Left ventricle myocardium inferior (tissue), 1 donor: ENCODE results near the gene LHX1. TPM values are rescaled to one million over a fixed set of nuclear protein-coding genes. Genes with fewer than 3 reads are reported as not detected.
A peak's percentile ranks its signal among the peaks of the same experiment; 100 is the strongest.

Experiments used
- DNase-seq: peaks from one replicate; pipeline ENCODE4 v3.0.0-alpha.2; 2020
- H3K27ac ChIP-seq: fragments of 200-600 bp; replicated peaks from 2 replicates; pipeline ENCODE4 v1.8.0; 2021
- H3K27me3 ChIP-seq: fragments of 200-600 bp; 2 replicates; pipeline ENCODE4 v1.8.0; 2021; ENCODE audit warnings: low read depth
- H3K36me3 ChIP-seq: fragments of 200-600 bp; 2 replicates; pipeline ENCODE4 v1.8.0; 2021
- H3K4me1 ChIP-seq: fragments of 200-600 bp; 2 replicates; pipeline ENCODE4 v1.8.0; 2021
- H3K4me3 ChIP-seq: fragments of 200-600 bp; 2 replicates; pipeline ENCODE4 v1.8.0; 2021; ENCODE audit warnings: mild to moderate bottlenecking, moderate library complexity
- H3K9me3 ChIP-seq: fragments of 200-600 bp; replicated peaks from 2 replicates; pipeline ENCODE4 v1.8.0; 2021
- intact Hi-C: fragments of 100-400 bp; cut with micrococcal nuclease; formaldehyde crosslinking; loops from one replicate; pipeline ENCODE4 v1.11.0; 2022
- total RNA-seq: library from RNA; stranded (reverse); fragmentation: NEBNext Ultra II Directional; extraction: Animal tissue kit (Norgen Biotek cat#: 25700); gene quantifications from one replicate; pipeline ENCODE4 v1.2.1, GENCODE V29; 2021
- TF ChIP-seq, protein P1 (sequence below): fragments of 200-600 bp; IDR thresholded peaks from 2 replicates; pipeline ENCODE4 v1.8.0; 2021; ENCODE audit warnings: antibody characterized with exemption, mild to moderate bottlenecking, borderline replicate concordance
- donor health status: DM: no; HTN: yes; CAD: no; lungs with severe emphysema.

Gene LHX1
- total RNA-seq, 1 donor from 2014 or later = not detected

GRCh38 chr17:36938566-36939051, 1.3 kb downstream of the LHX1 start:
- peaks cover 100% of the 10 kb centered on the region for H3K27me3 ChIP-seq
- peak overlapping the region; percentile 55 for H3K4me3 ChIP-seq
- TF ChIP-seq, protein P1, sequence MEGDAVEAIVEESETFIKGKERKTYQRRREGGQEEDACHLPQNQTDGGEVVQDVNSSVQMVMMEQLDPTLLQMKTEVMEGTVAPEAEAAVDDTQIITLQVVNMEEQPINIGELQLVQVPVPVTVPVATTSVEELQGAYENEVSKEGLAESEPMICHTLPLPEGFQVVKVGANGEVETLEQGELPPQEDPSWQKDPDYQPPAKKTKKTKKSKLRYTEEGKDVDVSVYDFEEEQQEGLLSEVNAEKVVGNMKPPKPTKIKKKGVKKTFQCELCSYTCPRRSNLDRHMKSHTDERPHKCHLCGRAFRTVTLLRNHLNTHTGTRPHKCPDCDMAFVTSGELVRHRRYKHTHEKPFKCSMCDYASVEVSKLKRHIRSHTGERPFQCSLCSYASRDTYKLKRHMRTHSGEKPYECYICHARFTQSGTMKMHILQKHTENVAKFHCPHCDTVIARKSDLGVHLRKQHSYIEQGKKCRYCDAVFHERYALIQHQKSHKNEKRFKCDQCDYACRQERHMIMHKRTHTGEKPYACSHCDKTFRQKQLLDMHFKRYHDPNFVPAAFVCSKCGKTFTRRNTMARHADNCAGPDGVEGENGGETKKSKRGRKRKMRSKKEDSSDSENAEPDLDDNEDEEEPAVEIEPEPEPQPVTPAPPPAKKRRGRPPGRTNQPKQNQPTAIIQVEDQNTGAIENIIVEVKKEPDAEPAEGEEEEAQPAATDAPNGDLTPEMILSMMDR = no peak
- intact Hi-C loops = no loop called here
- H3K4me1 ChIP-seq = peaks cover 79% of the 10 kb centered on the region
- no peak for DNase-seq
- no peaks in the 10 kb centered on the region for H3K9me3 ChIP-seq
- H3K36me3 ChIP-seq = no peaks in the 10 kb centered on the region
- no peak overlapping the region for H3K27ac ChIP-seq

GRCh38 chr17:36939052-36939801, 2.0 kb downstream of the LHX1 start:
- TF ChIP-seq, protein P1 = no peak
- H3K27me3 ChIP-seq = peaks cover 100% of the 10 kb centered on the region
- intact Hi-C loops = no loop called here
- no peaks in the 10 kb centered on the region for H3K36me3 ChIP-seq
- peaks cover 73% of the 10 kb centered on the region for H3K4me1 ChIP-seq
- no peak overlapping the region for H3K27ac ChIP-seq
- H3K4me3 ChIP-seq = no peak overlapping the region
- no peak for DNase-seq
- no peaks in the 10 kb centered on the region for H3K9me3 ChIP-seq

DNA sequence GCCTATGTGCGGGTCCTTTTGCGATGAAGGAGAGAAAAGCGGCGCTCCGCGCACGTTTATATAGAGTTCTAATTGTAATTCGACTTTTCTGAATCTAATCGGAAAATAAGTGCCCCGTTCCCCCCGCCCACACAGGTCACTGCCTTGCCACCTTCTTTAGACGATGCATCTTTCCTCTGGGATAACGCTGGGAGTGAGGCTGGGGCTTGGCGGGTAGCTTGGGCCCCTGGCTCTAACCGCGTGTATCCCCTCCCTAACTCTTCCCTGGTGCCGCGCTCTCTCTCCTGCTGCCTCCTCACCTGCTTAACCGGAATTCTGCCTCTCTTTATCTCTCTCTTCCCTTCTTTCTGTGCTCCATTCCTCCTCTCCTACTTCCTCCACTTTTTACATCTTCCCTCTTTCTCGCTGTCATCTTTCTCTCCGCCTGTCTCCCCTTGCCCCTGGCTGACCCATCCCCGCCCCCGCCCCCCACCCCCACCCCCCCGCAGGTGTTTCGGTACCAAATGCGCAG, 2.6 kb downstream of the LHX1 start:
- TF ChIP-seq, protein P1 = no peak
- Histone ChIP-seq H3K36me3 (no peaks in the 10 kb centered on the region), H3K9me3 (no peaks in the 10 kb centered on the region), H3K27me3 (peaks cover 100% of the 10 kb centered on the region), H3K4me1 (peaks cover 66% of the 10 kb centered on the region), H3K27ac (no peak overlapping the region), H3K4me3 (no peak overlapping the region)
- DNase-seq = no peak
- intact Hi-C loops = no loop called here

- H3K4me3 ChIP-seq = no peak overlapping the region
- H3K36me3 ChIP-seq = no peaks in the 10 kb centered on the region
- H3K27ac ChIP-seq = no peak overlapping the region
- TF ChIP-seq, protein P1 = no peak
- H3K27me3 ChIP-seq = peaks cover 100% of the 10 kb centered on the region
- peaks cover 59% of the 10 kb centered on the region for H3K4me1 ChIP-seq
- intact Hi-C loops = no loop called here
- H3K9me3 ChIP-seq = no peaks in the 10 kb centered on the region
- DNase-seq = no peak
Observed at GRCh38 chr17:36940313-36941264, 3.3 kb downstream of the LHX1 start.

GRCh38 chr17:36941265-36942010, 4.2 kb downstream of the LHX1 start:
- no peaks in the 10 kb centered on the region for H3K9me3 ChIP-seq
- peaks cover 100% of the 10 kb centered on the region for H3K27me3 ChIP-seq
- peak overlapping the region; percentile 54 for H3K4me3 ChIP-seq
- intact Hi-C loops = no loop called here
- no peaks in the 10 kb centered on the region for H3K36me3 ChIP-seq
- TF ChIP-seq, protein P1 = no peak
- no peak overlapping the region for H3K27ac ChIP-seq
- DNase-seq = no peak
- H3K4me1 ChIP-seq = peaks cover 50% of the 10 kb centered on the region
